Neural cell (in vitro differentiated cells): ENCODE results near the gene DLG2. TPM values are rescaled to one million over a fixed set of nuclear protein-coding genes. Genes with fewer than 3 reads are reported as not detected.

ENCODE experiments used
- H2AFZ ChIP-seq: fragments of 200-600, 300-800 bp; sonication (generic), shearing (Covaris generic); 2 replicates; pipeline ENCODE4 v1.6.0; 2014; ENCODE audit warnings: low read depth, mild to moderate bottlenecking, antibody characterized with exemption, low read length, moderate library complexity
- H3F3A ChIP-seq: fragments of 200-600 bp; shearing (Covaris generic); 2 replicates; pipeline ENCODE4 v1.6.1; 2016; ENCODE audit warnings: mild to moderate bottlenecking, moderate library complexity, mixed read lengths, antibody characterized with exemption, low read length; ENCODE audit not compliant: insufficient read depth, poor library complexity, severe bottlenecking
- H3K27ac ChIP-seq: fragments of 200-600, 300-800 bp; sonication (generic), shearing (Covaris generic); 2 replicates; pipeline ENCODE4 v1.5.1; 2014; ENCODE audit warnings: mild to moderate bottlenecking, low read length, moderate library complexity
- H3K27me3 ChIP-seq: fragments of 300-800, 200-600 bp; sonication (generic), shearing (Covaris generic); 2 replicates; pipeline ENCODE4 v1.6.0; 2014; ENCODE audit warnings: mild to moderate bottlenecking, low read depth, low read length, moderate library complexity; ENCODE audit not compliant: insufficient read depth
- H3K36me3 ChIP-seq: fragments of 300-800, 200-600 bp; sonication (generic), shearing (Covaris generic); 2 replicates; pipeline ENCODE4 v1.5.1; 2014; ENCODE audit warnings: mild to moderate bottlenecking, antibody characterized with exemption, low read length, moderate library complexity; ENCODE audit not compliant: insufficient read depth
- H3K4me2 ChIP-seq: fragments of 300-800, 200-600 bp; sonication (generic), shearing (Covaris generic); 2 replicates; pipeline ENCODE4 v1.6.0; 2014; ENCODE audit warnings: mild to moderate bottlenecking, low read length
- H3K4me3 ChIP-seq: fragments of 300-800, 200-600 bp; sonication (generic), shearing (Covaris generic); 2 replicates; pipeline ENCODE4 v1.5.1; 2014; ENCODE audit warnings: mild to moderate bottlenecking, low read length, moderate library complexity
- H3K79me2 ChIP-seq: fragments of 200-600 bp; shearing (Covaris generic); replicated peaks from 2 replicates; pipeline ENCODE4 v1.6.0; 2014; ENCODE audit warnings: mild to moderate bottlenecking, low read length, moderate library complexity; ENCODE audit not compliant: insufficient read depth
- H3K9ac ChIP-seq: fragments of 300-800, 200-600 bp; sonication (generic), shearing (Covaris generic); 2 replicates; pipeline ENCODE4 v1.6.1; 2016; ENCODE audit warnings: mild to moderate bottlenecking, low read length, mixed read lengths
- H3K9me2 ChIP-seq: fragments of 200-600 bp; shearing (Covaris generic); 2 replicates; pipeline ENCODE4 v1.6.1; 2016; ENCODE audit warnings: mild to moderate bottlenecking, low read length, mixed read lengths; ENCODE audit not compliant: insufficient read depth
- H3K9me3 ChIP-seq: fragments of 200-600, 300-800 bp; sonication (generic), shearing (Covaris generic); 2 replicates; pipeline ENCODE4 v1.6.1; 2016; ENCODE audit warnings: mild to moderate bottlenecking, mixed run types, low read length, moderate library complexity, mixed read lengths
- H4K20me1 ChIP-seq: fragments of 200-600 bp; shearing (Covaris generic); 2 replicates; pipeline ENCODE4 v1.6.1; 2016; ENCODE audit warnings: mild to moderate bottlenecking, mixed run types; ENCODE audit not compliant: insufficient read depth
- EP300 ChIP-seq: fragments of 450-650 bp; conservative IDR thresholded peaks from 2 replicates; pipeline ENCODE4 v1.6.1; 2014; ENCODE audit warnings: antibody characterized with exemption, mild to moderate bottlenecking, moderate library complexity; ENCODE audit not compliant: poor library complexity, severe bottlenecking
- EZH2 ChIP-seq: fragments of 200-600, 300-800 bp; shearing (Covaris generic), sonication (generic); IDR thresholded peaks from 2 replicates; pipeline ENCODE4 v1.6.1; 2014; ENCODE audit warnings: antibody characterized with exemption, low read length, borderline replicate concordance, mild to moderate bottlenecking; ENCODE audit not compliant: insufficient read depth, poor library complexity, severe bottlenecking
- MXI1 ChIP-seq: fragments of 450-650 bp; conservative IDR thresholded peaks from 2 replicates; pipeline ENCODE4 v1.6.1; 2014; ENCODE audit warnings: antibody characterized with exemption, mild to moderate bottlenecking; ENCODE audit not compliant: poor library complexity, severe bottlenecking
- POLR2AphosphoS5 ChIP-seq: IDR thresholded peaks from 2 replicates; pipeline ENCODE4 v1.6.1; 2012
- RAD21 ChIP-seq: fragments of 450-650 bp; conservative IDR thresholded peaks from 2 replicates; pipeline ENCODE4 v1.6.1; 2014; ENCODE audit warnings: antibody characterized with exemption, mild to moderate bottlenecking, moderate library complexity
- SMC3 ChIP-seq: fragments of 450-650 bp; conservative IDR thresholded peaks from 2 replicates; pipeline ENCODE4 v1.6.1; 2014; ENCODE audit warnings: antibody characterized with exemption, mild to moderate bottlenecking, moderate library complexity; ENCODE audit not compliant: poor library complexity
- TAF1 ChIP-seq: IDR thresholded peaks from 2 replicates; pipeline ENCODE4 v1.6.1; 2012; ENCODE audit warnings: low read depth
- polyA plus RNA-seq: library from polyadenylated mRNA; depleted of rRNA; stranded (reverse); fragments of >200 nt; gene quantifications from 2 replicates; pipeline ENCODE4 v1.2.3, GENCODE V29; 2014
- TF ChIP-seq, protein P1 (sequence below): fragments of 450-650 bp; IDR thresholded peaks from 2 replicates; pipeline ENCODE4 v1.5.1; 2014; ENCODE audit warnings: antibody characterized with exemption, mild to moderate bottlenecking, moderate library complexity; ENCODE audit not compliant: poor library complexity, severe bottlenecking
- TF ChIP-seq, protein P2 (sequence below): IDR thresholded peaks from 2 replicates; pipeline ENCODE4 v1.6.1; 2012; ENCODE audit warnings: borderline replicate concordance

DLG2 gene
- polyA plus RNA-seq, 1 donor from 2014 or later, result 179 TPM

DNA sequence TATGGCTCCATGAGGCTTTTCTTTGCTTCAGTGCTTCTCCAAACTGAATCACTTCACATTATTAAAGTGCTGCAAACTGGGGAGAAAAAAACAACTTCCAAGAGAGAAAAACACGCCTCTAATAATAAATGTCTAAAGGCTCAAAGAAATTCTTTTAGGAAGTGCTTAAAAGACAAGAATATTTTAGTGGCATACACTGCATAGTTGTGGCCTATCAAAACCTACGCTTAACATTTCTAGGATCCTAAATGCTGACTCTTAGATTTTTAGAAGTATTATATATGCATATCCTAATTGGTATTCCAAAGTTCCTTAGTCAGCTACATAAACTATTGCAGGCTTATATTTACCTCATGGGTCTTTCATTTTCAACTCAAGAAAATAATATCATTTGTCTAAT is 1462.0 kb downstream of the DLG2 start:
- H3K9me2 ChIP-seq, result no peaks in the 10 kb centered on the region
- H3K4me3 ChIP-seq, result no peak overlapping the region
- no peaks in the 10 kb centered on the region for H4K20me1 ChIP-seq
- H3K4me2 ChIP-seq, result no peak overlapping the region
- TF ChIP-seq EP300 (no peak), MXI1 (no peak), POLR2AphosphoS5 (no peak), SMC3 (no peak), EZH2 (no peak), RAD21 (no peak), TAF1 (no peak)
- TF ChIP-seq, protein P1, sequence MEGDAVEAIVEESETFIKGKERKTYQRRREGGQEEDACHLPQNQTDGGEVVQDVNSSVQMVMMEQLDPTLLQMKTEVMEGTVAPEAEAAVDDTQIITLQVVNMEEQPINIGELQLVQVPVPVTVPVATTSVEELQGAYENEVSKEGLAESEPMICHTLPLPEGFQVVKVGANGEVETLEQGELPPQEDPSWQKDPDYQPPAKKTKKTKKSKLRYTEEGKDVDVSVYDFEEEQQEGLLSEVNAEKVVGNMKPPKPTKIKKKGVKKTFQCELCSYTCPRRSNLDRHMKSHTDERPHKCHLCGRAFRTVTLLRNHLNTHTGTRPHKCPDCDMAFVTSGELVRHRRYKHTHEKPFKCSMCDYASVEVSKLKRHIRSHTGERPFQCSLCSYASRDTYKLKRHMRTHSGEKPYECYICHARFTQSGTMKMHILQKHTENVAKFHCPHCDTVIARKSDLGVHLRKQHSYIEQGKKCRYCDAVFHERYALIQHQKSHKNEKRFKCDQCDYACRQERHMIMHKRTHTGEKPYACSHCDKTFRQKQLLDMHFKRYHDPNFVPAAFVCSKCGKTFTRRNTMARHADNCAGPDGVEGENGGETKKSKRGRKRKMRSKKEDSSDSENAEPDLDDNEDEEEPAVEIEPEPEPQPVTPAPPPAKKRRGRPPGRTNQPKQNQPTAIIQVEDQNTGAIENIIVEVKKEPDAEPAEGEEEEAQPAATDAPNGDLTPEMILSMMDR, result no peak
- TF ChIP-seq, protein P2, sequence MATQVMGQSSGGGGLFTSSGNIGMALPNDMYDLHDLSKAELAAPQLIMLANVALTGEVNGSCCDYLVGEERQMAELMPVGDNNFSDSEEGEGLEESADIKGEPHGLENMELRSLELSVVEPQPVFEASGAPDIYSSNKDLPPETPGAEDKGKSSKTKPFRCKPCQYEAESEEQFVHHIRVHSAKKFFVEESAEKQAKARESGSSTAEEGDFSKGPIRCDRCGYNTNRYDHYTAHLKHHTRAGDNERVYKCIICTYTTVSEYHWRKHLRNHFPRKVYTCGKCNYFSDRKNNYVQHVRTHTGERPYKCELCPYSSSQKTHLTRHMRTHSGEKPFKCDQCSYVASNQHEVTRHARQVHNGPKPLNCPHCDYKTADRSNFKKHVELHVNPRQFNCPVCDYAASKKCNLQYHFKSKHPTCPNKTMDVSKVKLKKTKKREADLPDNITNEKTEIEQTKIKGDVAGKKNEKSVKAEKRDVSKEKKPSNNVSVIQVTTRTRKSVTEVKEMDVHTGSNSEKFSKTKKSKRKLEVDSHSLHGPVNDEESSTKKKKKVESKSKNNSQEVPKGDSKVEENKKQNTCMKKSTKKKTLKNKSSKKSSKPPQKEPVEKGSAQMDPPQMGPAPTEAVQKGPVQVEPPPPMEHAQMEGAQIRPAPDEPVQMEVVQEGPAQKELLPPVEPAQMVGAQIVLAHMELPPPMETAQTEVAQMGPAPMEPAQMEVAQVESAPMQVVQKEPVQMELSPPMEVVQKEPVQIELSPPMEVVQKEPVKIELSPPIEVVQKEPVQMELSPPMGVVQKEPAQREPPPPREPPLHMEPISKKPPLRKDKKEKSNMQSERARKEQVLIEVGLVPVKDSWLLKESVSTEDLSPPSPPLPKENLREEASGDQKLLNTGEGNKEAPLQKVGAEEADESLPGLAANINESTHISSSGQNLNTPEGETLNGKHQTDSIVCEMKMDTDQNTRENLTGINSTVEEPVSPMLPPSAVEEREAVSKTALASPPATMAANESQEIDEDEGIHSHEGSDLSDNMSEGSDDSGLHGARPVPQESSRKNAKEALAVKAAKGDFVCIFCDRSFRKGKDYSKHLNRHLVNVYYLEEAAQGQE, result no peak
- no peak overlapping the region for H3K9ac ChIP-seq
- H3K27me3 ChIP-seq, result no peaks in the 10 kb centered on the region
- no peaks in the 10 kb centered on the region for H3K36me3 ChIP-seq
- H3F3A ChIP-seq, result no peaks in the 10 kb centered on the region
- H3K27ac ChIP-seq, result no peak overlapping the region
- H3K9me3 ChIP-seq, result no peaks in the 10 kb centered on the region
- H3K79me2 ChIP-seq, result no peaks in the 10 kb centered on the region
- no peak overlapping the region for H2AFZ ChIP-seq

DNA sequence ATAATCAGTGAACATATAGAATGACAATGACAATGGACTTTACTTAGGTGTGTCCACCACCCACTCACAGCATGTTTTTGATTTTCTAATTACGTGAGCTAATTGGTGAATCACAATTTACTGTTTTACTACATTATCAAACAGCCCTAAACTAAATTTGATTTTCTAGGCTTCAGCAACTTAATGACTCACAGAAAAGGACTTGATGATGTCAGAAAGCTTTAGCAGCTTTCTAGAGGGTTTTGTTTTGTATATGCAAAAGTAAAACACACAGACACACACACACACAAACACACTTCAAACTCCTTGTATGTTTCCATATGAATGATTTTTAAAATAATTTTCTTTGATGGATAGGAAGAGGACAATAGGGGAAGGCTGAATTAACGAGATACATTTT is 1462.4 kb downstream of the DLG2 start:
- no peak overlapping the region for H2AFZ ChIP-seq
- TF ChIP-seq EP300 (no peak), POLR2AphosphoS5 (no peak), RAD21 (no peak), MXI1 (no peak), EZH2 (no peak), SMC3 (no peak), TAF1 (no peak)
- TF ChIP-seq, protein P1, result no peak
- TF ChIP-seq, protein P2, result no peak
- no peak overlapping the region for H3K4me3 ChIP-seq
- no peak overlapping the region for H3K9ac ChIP-seq
- no peaks in the 10 kb centered on the region for H4K20me1 ChIP-seq
- H3K36me3 ChIP-seq, result no peaks in the 10 kb centered on the region
- H3K79me2 ChIP-seq, result no peaks in the 10 kb centered on the region
- H3K9me3 ChIP-seq, result no peaks in the 10 kb centered on the region
- H3K27me3 ChIP-seq, result no peaks in the 10 kb centered on the region
- no peak overlapping the region for H3K4me2 ChIP-seq
- no peaks in the 10 kb centered on the region for H3F3A ChIP-seq
- no peak overlapping the region for H3K27ac ChIP-seq
- H3K9me2 ChIP-seq, result no peaks in the 10 kb centered on the region
